Immature natural killer cell (primary cell): ENCODE data around the gene HCCS. TPM values are rescaled to one million over a fixed set of nuclear protein-coding genes. Genes with fewer than 3 reads are reported as not detected.
A peak's percentile ranks its signal among the peaks of the same experiment; 100 is the strongest.

Experiments used
- DNase-seq, 3 donors: peaks; one replicate each; pipeline ENCODE4 v3.0.0; 2022; ENCODE audit warnings: mixed read lengths in 1 of 3
- H3K27ac Mint-ChIP-seq, 6 donors: one replicate each; pipeline ENCODE4 v1.8.0; 2020; ENCODE audit warnings: mixed read lengths in 6 of 6, mild to moderate bottlenecking in 5 of 6, inconsistent platforms in 4 of 6, moderate library complexity in 3 of 6
- H3K27me3 Mint-ChIP-seq, 3 donors: one replicate each; pipeline ENCODE4 v1.8.0; 2020 to 2021; ENCODE audit warnings: low read depth in 3 of 3, mild to moderate bottlenecking in 3 of 3, mixed read lengths in 3 of 3, moderate library complexity in 3 of 3, inconsistent platforms in 1 of 3
- H3K36me3 Mint-ChIP-seq, 3 donors: one replicate each; pipeline ENCODE4 v1.8.0; 2020; ENCODE audit warnings: mixed read lengths in 3 of 3, inconsistent platforms in 2 of 3, mild to moderate bottlenecking in 2 of 3
- H3K4me1 Mint-ChIP-seq, 2 donors: one replicate each; pipeline ENCODE4 v1.8.0; 2020; ENCODE audit warnings: inconsistent platforms in 2 of 2, mild to moderate bottlenecking in 2 of 2, mixed read lengths in 2 of 2, moderate library complexity in 1 of 2
- H3K4me3 Mint-ChIP-seq, 5 donors: one replicate each; pipeline ENCODE4 v1.8.0; 2020; ENCODE audit warnings: mild to moderate bottlenecking in 5 of 5, mixed read lengths in 5 of 5, inconsistent platforms in 3 of 5, moderate library complexity in 3 of 5
- H3K9me3 Mint-ChIP-seq, 6 donors: one replicate each; pipeline ENCODE4 v1.8.0; 2020; ENCODE audit warnings: mild to moderate bottlenecking in 6 of 6, mixed read lengths in 6 of 6, inconsistent platforms in 4 of 6, moderate library complexity in 3 of 6
- polyA plus RNA-seq, 3 donors: library from polyadenylated mRNA; unstranded; fragments of 300-500 nt; fragmentation: Illumina TruSeq; gene quantifications; one replicate each; pipeline ENCODE4 v1.2.3, GENCODE V29; 2021

The HCCS gene
- 10 to 100 TPM; 23.7 to 26.4 (median 24.1) TPM for polyA plus RNA-seq

DNA sequence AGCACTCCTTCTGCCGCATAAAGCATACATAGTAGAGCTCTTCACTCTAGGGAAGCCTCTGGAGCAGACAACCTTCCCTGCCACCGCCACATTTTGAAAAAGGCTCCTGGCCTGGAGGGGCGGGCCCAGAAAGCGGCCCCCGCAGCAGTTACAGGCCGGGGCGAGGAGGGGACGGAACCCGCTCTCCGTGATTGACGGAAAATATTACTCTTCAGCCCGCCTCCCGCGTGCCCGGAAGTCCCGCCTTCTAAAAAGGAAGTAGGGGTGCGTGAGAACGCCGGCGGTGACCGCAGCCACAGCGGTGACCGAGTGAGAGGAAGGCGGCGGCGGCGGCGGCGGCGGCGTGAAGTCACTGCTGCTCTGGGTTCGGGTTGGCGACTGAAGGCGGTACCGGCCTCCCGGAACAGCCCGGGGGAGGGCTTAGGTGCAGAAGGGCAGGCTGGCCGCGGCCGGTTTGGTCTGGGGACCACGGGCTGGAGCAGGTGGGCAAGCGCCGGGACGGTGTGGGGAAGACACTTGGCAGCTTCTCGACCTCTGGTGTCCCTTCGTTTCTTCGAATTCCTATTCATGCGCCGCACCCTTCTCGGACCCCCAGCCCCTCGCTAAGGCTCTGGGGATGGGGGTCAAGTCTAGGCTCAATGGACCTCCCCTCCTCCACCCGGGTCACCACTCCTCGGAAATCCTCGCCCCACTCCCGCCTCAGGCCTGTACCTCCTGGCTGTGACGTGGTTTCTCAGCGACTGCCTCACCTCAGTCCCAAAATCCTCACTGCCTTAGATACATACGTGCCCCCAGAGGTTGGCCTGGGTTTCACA is at the start of gene HCCS:
Gene HCCS (plus strand): TSS at position 296 of the 815 bp plus-strand sequence. CDS start 729 bp downstream, outside the sequence.
- no peaks in the 10 kb centered on the region for H3K36me3 Mint-ChIP-seq
- peak; percentile 87 for DNase-seq
- H3K4me3 Mint-ChIP-seq: no peak within 1 kb of the TSS
- H3K27ac Mint-ChIP-seq: peak within 1 kb of the TSS; percentile 90 to 99 (median 95)
- H3K27me3 Mint-ChIP-seq: peaks cover 7 to 14% (median 10%) of the 10 kb centered on the region in 3 donors
- H3K9me3 Mint-ChIP-seq: no peaks in the 10 kb centered on the region
- H3K4me1 Mint-ChIP-seq: peaks cover 23 to 25% of the 10 kb centered on the region in 2 donors

DNA sequence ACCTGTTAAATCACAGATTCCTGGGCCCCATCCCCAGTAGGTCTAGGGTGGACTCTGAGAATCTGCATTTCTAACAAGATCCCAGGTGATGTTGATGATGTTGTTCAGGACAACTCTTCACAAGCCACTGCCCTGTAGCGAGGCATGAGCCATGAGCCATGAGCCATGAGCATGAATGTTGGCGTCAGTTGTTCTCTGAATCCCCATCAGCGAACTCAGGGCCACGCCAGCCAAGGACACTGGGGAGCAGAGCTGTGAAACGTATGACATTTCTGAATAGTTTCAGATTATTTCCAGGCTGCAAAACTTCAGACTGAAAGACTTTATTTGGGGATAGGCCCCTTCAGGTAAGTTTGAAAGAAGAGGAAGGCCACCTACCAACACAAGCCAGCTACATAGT is 46.9 kb upstream of the HCCS start:
- DNase-seq: no peak
- H3K27ac Mint-ChIP-seq: no peak overlapping the region
- H3K9me3 Mint-ChIP-seq: no peaks in the 10 kb centered on the region
- no peaks in the 10 kb centered on the region for H3K4me1 Mint-ChIP-seq
- no peak overlapping the region for H3K4me3 Mint-ChIP-seq
- H3K36me3 Mint-ChIP-seq: no peaks in the 10 kb centered on the region
- peaks cover 0 to 6% (median 0%) of the 10 kb centered on the region in 3 donors for H3K27me3 Mint-ChIP-seq

DNA sequence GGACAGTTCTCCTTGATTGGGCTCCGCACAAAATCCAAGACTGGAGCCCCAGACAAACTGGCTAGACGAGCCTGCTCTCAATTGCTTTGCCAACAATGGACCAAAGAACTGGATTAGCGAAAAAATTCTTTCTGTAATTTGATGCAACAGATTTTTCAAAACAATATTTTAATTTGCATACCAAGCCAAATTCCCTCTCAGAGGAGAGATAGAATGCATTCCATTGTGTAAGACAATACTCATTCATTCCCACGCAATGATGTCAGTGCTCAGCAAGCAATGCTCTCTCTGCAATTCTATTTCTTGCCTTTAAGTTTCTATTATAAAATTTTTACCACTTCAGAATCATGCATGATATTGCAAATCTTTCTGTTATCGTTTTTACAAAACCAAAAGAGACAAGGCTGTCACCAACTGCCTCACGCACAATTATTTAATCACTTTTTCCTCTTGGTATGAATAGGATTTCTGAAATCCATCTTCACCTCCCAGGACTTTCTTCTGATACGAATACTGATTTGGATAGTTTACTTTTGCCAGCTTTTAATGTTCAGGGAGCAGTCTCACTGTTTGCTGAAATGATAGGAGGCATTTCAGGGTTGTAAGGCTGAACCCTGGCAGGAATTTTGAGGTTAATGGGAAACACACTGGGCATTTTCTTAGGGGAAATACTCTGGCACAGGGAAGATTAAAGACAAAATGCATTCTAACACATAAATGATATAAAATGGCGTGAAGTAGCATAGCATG is 46.1 kb upstream of the HCCS start:
- no peak for DNase-seq
- H3K36me3 Mint-ChIP-seq: no peaks in the 10 kb centered on the region
- H3K27me3 Mint-ChIP-seq: peaks cover 0 to 6% (median 0%) of the 10 kb centered on the region in 3 donors
- no peak overlapping the region for H3K4me3 Mint-ChIP-seq
- H3K9me3 Mint-ChIP-seq: peaks cover 0 to under 1% (median 0%) of the 10 kb centered on the region in 6 donors
- H3K4me1 Mint-ChIP-seq: no peaks in the 10 kb centered on the region
- no peak overlapping the region for H3K27ac Mint-ChIP-seq

DNA sequence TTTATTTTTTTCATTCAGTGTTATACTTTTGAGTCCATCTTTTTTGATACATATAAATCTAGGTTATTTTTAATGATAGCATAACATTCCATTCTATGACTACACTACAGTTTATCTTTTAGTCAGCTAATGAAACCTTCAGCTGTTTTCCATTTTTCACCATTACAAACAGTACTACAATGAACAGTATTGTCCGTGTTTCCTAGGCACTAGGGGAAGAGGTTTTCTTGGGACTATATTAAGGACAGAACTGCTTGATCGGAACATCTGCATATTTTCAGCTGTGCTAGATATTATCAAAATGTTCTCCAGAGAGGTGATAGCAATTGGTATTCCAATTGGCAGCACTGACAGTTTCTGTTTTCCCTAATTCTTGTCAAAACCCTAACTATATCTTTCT is 44.3 kb upstream of the HCCS start:
- H3K9me3 Mint-ChIP-seq: peaks cover 0 to 1% (median 0%) of the 10 kb centered on the region in 6 donors
- no peaks in the 10 kb centered on the region for H3K36me3 Mint-ChIP-seq
- peaks cover 0 to 6% (median 0%) of the 10 kb centered on the region in 3 donors for H3K27me3 Mint-ChIP-seq
- H3K27ac Mint-ChIP-seq: no peak overlapping the region
- H3K4me3 Mint-ChIP-seq: no peak overlapping the region
- H3K4me1 Mint-ChIP-seq: no peaks in the 10 kb centered on the region
- DNase-seq: no peak

DNA sequence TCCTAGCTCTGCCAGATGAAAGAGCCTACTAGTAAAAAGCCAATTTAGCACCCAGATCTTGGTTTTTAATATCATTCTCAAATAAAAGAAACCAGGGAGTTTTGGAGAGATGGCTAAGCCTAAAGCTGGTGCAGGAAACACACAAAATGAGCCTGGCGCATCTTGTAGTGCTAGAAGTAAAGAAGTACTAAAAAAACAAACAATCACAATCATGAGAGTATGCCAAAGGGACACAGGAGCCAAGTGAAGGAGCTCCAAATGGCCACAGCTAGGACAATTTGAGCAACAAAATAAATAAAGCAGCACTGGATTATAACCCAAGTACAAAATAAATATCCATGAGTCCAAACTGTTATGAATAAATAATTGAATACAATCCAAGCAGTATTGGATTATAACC is 37.8 kb upstream of the HCCS start:
- DNase-seq: no peak
- H3K36me3 Mint-ChIP-seq: no peaks in the 10 kb centered on the region

DNA sequence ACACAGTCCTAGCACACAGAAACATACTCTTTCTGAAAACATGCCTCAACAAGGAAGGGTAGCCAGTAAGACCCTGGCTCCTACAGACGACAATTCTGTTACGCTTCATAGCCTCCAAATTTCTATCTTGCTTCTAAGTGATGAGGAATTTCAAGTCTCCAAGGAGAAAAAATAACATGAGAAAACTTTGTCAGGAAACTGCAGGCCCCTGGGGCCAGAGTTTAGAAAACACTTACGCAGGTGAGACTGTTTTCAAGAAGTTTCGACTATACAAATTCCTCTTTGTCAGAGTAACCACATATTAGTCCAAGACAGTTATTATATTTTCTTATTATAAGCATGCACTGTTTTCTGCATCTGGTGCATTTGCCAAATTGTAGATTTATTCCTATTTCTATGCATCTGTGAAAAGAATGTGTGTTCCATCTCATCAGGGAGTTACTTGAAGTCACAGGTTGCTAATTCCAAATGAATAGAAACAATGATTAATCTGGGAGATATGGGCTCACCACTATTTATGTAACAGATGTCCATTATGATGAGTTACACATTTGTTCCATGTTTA is 30.3 kb upstream of the HCCS start:
- Mint-ChIP-seq H3K4me3 (no peak overlapping the region), H3K9me3 (no peaks in the 10 kb centered on the region), H3K36me3 (no peaks in the 10 kb centered on the region), H3K27me3 (peaks cover 1 to 6% (median 5%) of the 10 kb centered on the region in 3 donors), H3K4me1 (no peaks in the 10 kb centered on the region), H3K27ac (no peak overlapping the region)
- no peak for DNase-seq

More for the DNA sequence above, 37.8 kb upstream of the HCCS start:
- Mint-ChIP-seq H3K27ac (no peak overlapping the region), H3K4me3 (no peak overlapping the region), H3K4me1 (no peaks in the 10 kb centered on the region), H3K9me3 (peaks cover 0 to 1% (median 0%) of the 10 kb centered on the region in 6 donors), H3K27me3 (peaks cover 0 to 7% (median 3%) of the 10 kb centered on the region in 3 donors)

DNA sequence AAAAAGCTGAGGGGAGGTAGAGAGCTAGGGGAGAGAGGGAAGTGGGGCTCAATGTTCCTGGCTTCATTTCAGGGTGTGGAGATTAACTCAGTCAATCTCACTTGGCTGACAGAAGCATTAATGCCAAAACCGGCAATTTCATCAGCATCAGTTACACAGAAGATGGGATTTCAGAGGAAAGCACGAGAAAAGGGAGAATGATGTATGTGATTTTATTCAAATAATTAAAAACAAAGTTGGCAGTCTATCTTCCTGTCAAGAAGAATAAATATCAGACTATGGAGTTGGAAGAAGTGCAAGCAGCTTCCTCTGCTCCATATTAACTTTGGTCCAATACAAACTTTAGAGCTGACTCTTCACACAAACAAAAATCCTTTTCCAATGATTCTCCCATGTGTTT is 29.6 kb upstream of the HCCS start:
- H3K4me1 Mint-ChIP-seq: no peaks in the 10 kb centered on the region
- no peak for DNase-seq
- no peaks in the 10 kb centered on the region for H3K36me3 Mint-ChIP-seq
- H3K27me3 Mint-ChIP-seq: peaks cover 1 to 6% (median 5%) of the 10 kb centered on the region in 3 donors
- H3K27ac Mint-ChIP-seq: no peak overlapping the region
- H3K9me3 Mint-ChIP-seq: no peaks in the 10 kb centered on the region
- no peak overlapping the region for H3K4me3 Mint-ChIP-seq

DNA sequence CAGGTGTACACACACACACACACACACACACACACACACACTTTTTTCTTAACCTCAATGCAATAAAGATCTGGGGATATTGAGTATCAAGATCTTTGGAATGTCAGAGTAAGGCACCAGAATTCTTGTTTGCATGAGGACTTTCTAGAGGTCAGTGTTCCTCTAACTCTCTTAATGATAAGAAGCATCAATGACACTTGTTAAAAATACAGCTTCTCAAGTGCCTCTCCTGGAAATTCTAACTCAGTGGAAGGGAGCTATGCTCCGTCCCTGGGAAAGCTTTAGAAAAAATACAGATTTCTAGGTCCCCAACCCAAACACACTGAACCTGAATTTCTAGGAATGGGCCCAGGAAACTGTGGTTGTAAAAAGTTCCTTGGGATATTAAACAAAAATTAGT is 25.8 kb upstream of the HCCS start:
- no peak overlapping the region for H3K4me3 Mint-ChIP-seq
- peaks cover 0 to 9% (median 0%) of the 10 kb centered on the region in 3 donors for H3K36me3 Mint-ChIP-seq
- DNase-seq: no peak
- H3K9me3 Mint-ChIP-seq: peaks cover 6 to 18% (median 10%) of the 10 kb centered on the region in 6 donors
- H3K27ac Mint-ChIP-seq: no peak overlapping the region
- H3K4me1 Mint-ChIP-seq: no peaks in the 10 kb centered on the region
- H3K27me3 Mint-ChIP-seq: peaks cover 0 to 6% (median 2%) of the 10 kb centered on the region in 3 donors

DNA sequence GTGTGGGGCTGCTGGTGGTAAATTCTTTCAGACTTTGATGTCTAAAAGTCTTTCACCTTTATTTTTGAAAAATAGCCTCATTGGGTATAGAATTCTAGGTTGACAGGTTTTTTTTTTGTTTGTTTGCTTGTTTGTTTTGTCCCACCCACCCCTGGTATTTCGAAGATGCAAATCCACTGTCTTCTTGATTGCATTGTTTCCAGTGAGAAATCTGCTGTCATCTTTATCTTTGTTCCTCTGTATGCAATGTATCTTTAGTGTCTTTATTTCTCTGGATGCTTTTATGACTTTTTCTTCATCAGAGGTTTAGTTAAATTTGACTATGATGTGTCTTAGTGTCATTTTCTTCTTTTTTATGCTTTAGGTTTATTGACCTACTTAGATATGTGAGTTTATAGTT is 21.3 kb upstream of the HCCS start:
- Mint-ChIP-seq H3K27me3 (peaks cover 0 to 10% (median 0%) of the 10 kb centered on the region in 3 donors), H3K27ac (no peak overlapping the region), H3K36me3 (peaks cover 0 to 9% (median 0%) of the 10 kb centered on the region in 3 donors), H3K4me3 (no peak overlapping the region), H3K4me1 (no peaks in the 10 kb centered on the region), H3K9me3 (peaks cover 7 to 24% (median 15%) of the 10 kb centered on the region in 6 donors)
- no peak for DNase-seq

DNA sequence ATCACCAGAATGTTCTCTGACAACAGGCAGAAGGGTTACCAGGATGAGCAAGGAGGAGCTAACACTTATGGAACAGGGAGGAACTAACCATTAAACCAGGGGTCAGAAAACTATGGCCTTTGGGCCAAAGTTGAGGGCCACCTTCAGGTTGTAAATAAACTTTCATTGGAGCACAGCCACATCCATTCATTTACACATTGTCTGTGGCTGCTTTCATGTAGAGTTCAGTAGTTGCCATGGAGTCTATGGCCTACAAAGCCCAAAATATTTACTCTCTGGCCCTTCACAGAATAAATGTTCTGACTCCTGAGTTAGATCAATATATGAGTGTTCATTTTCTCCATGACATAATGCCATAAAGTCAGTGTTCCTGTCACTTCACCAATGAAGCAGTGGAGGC is 13.2 kb upstream of the HCCS start:
- Mint-ChIP-seq H3K27me3 (peaks cover 0 to 3% (median 2%) of the 10 kb centered on the region in 3 donors), H3K4me3 (no peak overlapping the region), H3K4me1 (no peaks in the 10 kb centered on the region), H3K27ac (no peak overlapping the region), H3K36me3 (no peaks in the 10 kb centered on the region), H3K9me3 (no peaks in the 10 kb centered on the region)
- no peak for DNase-seq

DNA sequence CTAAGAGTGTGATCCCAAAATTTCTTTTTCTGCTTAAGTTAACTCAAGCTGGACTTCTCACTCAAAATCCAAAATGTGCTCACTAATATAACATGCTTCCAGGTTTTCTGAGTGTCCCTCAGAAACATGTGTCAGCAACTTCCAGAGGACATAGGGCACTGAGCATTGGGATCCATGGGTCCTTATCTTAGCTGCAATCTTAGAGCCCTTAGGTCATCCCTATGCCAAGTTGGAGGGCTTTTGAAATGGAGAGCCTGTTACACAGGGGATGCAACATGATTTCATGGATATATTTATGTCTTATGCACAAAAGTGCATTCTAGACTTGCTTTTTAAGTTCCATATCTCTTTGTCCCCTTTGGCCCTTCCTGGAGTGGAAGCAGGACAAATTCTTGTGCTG is 11.7 kb upstream of the HCCS start:
- no peak overlapping the region for H3K4me3 Mint-ChIP-seq

DNA sequence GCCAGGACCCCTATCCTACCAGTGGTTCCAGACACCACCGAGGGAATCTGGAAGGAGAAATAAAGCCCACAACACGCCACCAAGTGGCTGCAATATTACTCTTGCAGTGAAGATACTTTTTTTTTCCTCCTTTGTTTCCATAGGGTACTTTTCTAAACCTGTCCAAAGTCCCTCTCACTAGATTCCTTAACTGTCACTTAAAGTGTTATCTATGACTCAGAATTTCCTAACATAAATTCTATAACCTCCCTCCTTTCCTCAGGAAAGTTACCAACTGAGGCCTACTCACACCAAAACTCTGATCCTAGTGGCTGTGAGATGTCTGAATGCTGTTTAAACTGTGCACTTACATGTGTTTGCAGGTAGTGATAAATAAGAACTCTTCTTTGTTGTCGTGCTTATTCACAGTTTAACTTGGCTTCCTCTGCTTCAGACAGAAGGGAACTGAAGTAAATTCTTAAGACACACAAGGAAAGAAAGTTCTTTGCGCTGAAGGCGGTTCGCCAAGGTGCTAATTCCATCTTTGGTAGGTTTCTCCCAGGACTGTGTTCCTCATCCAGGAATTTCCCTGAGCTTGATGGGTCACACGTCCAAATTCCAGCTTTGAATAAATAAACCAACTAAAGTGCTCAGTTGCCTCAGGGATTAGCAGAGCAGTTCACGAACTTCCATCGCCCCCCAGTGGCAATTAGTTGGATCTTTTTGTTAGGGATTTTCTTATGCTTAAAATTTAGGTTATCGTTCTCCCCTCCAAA is 10.7 kb upstream of the HCCS start:
- no peaks in the 10 kb centered on the region for H3K36me3 Mint-ChIP-seq
- peaks cover 0 to 4% (median 2%) of the 10 kb centered on the region in 3 donors for H3K27me3 Mint-ChIP-seq
- H3K9me3 Mint-ChIP-seq: no peaks in the 10 kb centered on the region
- H3K27ac Mint-ChIP-seq: no peak overlapping the region
- H3K4me3 Mint-ChIP-seq: no peak overlapping the region
- DNase-seq: no peak
- H3K4me1 Mint-ChIP-seq: no peaks in the 10 kb centered on the region

More for the DNA sequence above, 11.7 kb upstream of the HCCS start:
- Mint-ChIP-seq H3K4me1 (no peaks in the 10 kb centered on the region), H3K36me3 (no peaks in the 10 kb centered on the region), H3K27me3 (peaks cover 0 to 2% (median 2%) of the 10 kb centered on the region in 3 donors), H3K9me3 (no peaks in the 10 kb centered on the region), H3K27ac (no peak overlapping the region)
- no peak for DNase-seq

DNA sequence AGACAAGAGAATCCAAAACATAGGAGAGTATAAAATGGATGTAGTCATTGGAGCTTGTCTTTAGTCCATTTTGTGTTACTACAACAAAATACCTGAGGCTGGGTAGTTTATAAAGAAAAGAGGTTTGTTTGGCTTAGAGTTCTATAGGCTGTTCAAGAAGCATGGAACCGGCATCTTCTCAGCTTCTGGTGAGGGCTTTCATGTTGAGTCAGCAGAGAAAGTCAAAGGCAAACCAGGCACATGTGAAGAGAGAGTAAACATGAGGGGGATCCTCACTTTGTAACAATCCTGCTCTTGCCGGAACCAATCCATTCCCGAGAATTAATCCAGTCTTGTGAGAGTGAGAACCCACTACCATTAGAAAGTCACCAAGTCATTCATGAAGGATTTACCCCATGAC is 8.1 kb upstream of the HCCS start:
- H3K27ac Mint-ChIP-seq: no peak overlapping the region
- H3K4me3 Mint-ChIP-seq: no peak overlapping the region
- H3K27me3 Mint-ChIP-seq: peaks cover 0 to 4% (median 2%) of the 10 kb centered on the region in 3 donors
- H3K36me3 Mint-ChIP-seq: no peaks in the 10 kb centered on the region
- DNase-seq: no peak
- no peaks in the 10 kb centered on the region for H3K4me1 Mint-ChIP-seq
- no peaks in the 10 kb centered on the region for H3K9me3 Mint-ChIP-seq
